Memory B cell (primary cell): Measurements from ENCODE around the gene SLC7A1.

ENCODE experiments used
- ATAC-seq: fragments of 150-1000 bp; cut with Tn5 transposase; 2 replicates; pipeline ENCODE4 v1.10.0; 2021; ENCODE audit warnings: low read depth, mild to moderate bottlenecking, moderate library complexity
- DNase-seq, 2 donors: peaks; one replicate each; pipeline ENCODE4 v3.0.0; 2022; ENCODE audit warnings: low spot score in 2 of 2
- H3K27ac Mint-ChIP-seq: one replicate; pipeline ENCODE4 v1.8.0; 2022; ENCODE audit warnings: mild to moderate bottlenecking, moderate library complexity, mixed read lengths
- H3K27me3 Mint-ChIP-seq: one replicate; pipeline ENCODE4 v1.8.0; 2022; ENCODE audit warnings: mixed read lengths
- H3K36me3 Mint-ChIP-seq: one replicate; pipeline ENCODE4 v1.8.0; 2022; ENCODE audit warnings: mild to moderate bottlenecking, mixed read lengths
- H3K4me1 Mint-ChIP-seq: one replicate; pipeline ENCODE4 v1.8.0; 2022; ENCODE audit warnings: mixed read lengths
- H3K4me3 Mint-ChIP-seq: one replicate; pipeline ENCODE4 v1.8.0; 2022; ENCODE audit warnings: mild to moderate bottlenecking, moderate library complexity, mixed read lengths
- H3K9me3 Mint-ChIP-seq: one replicate; pipeline ENCODE4 v1.8.0; 2022; ENCODE audit warnings: mixed read lengths

SLC7A1 gene

DNA sequence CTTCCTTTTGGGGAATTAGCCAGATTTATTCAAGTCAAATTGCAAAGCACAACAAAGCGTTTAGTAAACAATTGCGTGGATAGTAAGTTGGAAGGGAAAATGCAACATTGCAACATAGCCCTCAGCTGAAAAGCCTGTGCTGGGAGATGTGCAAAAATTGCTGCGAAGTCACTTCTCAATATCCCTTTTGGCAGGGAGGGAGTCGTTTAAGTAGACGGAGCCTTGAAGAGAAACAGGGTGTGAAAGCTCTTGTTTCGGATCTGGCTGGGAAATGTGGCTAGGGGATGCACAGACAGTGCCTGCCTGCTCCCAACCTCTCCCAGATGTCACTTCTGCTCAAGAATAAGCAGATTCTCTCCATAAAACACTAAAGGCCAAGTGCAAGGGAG lies 56.8 kb downstream of the SLC7A1 start:
- Mint-ChIP-seq H3K4me1 (peaks cover 15% of the 10 kb centered on the region), H3K36me3 (peaks cover 21% of the 10 kb centered on the region), H3K27ac (no peak overlapping the region), H3K4me3 (no peak overlapping the region), H3K9me3 (no peaks in the 10 kb centered on the region), H3K27me3 (no peaks in the 10 kb centered on the region)
- DNase-seq, result no peak
- ATAC-seq, result no peak

DNA sequence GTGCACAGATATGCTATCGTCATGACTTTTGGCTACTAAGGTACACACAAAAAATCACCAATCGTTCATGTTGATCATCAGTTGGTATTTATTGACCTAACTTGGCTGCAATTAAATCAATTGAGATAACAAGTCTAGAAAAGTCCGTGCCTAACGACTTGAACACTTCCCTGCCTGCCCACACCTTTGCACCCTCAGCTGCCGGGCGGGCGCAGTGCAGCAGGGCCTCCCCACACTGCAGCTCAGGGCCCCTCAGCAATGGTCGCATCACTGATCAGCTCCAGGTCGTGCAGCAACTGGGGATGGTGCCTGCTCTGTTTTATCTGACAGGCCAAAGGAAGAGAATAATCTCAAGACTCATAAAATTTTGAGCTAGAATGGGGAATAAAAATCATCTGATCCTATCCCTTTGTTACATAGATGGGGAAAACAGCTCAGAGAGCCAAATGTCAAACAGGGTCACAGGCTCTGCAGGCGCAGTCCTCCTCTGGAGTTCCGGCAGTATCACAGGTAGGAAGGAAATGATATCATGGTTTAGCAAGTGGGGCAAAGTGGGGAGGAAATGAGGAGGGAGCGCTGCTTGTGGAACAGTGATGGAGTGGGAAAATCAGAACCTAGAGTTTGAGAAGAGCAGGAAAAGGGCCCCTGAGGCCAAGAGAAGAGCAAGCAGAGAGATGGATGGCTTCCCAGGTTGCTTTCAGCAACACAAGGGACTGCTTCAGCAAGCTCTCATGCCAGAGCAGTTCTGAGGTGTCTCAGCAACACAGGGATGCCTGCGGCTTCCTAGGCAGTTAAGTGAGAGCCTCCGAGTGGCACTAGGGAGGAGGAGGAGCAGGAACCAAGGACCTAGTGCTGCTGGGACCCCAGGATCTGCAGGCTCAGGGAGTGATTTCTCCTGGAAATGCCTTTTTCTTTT lies 57.5 kb downstream of the SLC7A1 start:
- Mint-ChIP-seq H3K27me3 (no peaks in the 10 kb centered on the region), H3K4me1 (peaks cover 10% of the 10 kb centered on the region), H3K4me3 (no peak overlapping the region), H3K27ac (no peak overlapping the region), H3K9me3 (no peaks in the 10 kb centered on the region), H3K36me3 (peaks cover 23% of the 10 kb centered on the region)
- ATAC-seq, result no peak
- DNase-seq, result no peak

DNA sequence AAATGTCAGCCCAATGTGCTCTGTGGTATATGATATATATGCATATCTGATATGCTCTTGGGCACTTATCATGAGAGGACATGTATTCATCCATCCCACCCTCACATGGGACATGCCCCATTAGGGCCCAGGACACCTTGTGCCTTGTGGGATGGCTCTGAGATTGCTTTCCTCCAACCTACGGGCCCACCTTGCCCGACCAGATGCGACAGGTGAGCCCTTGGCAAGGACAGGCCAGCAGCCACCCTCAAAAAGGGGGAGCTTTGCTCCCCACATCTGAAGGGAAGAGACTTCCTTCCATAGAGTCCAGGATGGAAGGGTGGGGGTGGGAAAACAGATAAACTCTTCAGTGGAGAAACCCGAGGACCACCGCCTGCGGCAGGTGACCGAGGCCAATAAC lies 58.6 kb downstream of the SLC7A1 start:
- no peaks in the 10 kb centered on the region for H3K27me3 Mint-ChIP-seq
- DNase-seq (no peak), ATAC-seq (no peak)
- no peak overlapping the region for H3K4me3 Mint-ChIP-seq
- no peak overlapping the region for H3K27ac Mint-ChIP-seq
- H3K4me1 Mint-ChIP-seq, result peaks cover 9% of the 10 kb centered on the region
- peaks cover 31% of the 10 kb centered on the region for H3K36me3 Mint-ChIP-seq
- no peaks in the 10 kb centered on the region for H3K9me3 Mint-ChIP-seq

DNA sequence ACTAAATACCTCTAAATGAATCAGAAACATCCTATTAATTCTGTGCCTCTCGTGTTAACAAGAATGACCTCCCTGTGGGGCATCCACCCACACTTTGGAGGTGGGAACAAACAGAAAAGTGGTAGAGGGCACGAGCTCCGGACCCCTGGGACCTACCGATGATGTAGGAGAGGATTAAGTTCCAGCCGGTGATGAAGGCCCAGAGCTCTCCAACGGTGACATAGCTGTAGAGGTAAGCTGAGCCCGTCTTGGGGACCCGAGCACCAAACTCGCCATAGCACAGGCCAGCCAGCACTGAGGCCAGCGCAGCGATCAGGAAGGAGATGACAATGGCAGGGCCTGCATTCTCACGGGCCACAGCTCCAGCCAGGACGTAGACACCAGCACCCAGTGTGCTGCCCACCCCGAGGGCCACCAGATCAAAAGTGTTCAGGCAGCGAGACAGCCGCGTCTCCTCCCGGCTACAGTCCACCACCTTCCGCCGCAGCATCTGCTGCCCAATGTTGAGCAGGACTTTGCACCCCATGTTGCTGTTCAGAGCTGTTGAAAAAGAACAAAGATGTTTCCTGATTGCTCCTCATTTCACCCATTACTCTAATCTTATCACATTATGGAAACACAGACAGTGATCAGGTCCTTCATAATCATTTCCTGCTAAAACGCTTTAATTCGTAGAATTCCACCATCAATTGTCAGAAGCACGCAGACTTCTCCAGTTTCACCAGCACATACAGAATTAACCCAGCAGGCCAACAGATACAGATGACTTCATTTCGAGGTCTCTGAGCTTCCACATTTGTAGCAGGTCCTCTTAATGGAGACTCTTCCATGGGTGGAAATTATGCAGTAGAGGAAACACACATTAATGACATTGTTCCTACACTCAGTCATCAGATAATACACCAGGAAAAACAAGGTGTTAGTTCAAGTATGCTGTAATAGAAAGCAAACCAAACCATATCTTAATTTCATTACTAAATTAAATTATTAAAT lies 59.5 kb downstream of the SLC7A1 start:
- Mint-ChIP-seq H3K36me3 (peaks cover 28% of the 10 kb centered on the region), H3K4me1 (peaks cover 3% of the 10 kb centered on the region), H3K27me3 (no peaks in the 10 kb centered on the region), H3K27ac (no peak overlapping the region), H3K9me3 (no peaks in the 10 kb centered on the region), H3K4me3 (no peak overlapping the region)
- ATAC-seq (no peak), DNase-seq (no peak)

DNA sequence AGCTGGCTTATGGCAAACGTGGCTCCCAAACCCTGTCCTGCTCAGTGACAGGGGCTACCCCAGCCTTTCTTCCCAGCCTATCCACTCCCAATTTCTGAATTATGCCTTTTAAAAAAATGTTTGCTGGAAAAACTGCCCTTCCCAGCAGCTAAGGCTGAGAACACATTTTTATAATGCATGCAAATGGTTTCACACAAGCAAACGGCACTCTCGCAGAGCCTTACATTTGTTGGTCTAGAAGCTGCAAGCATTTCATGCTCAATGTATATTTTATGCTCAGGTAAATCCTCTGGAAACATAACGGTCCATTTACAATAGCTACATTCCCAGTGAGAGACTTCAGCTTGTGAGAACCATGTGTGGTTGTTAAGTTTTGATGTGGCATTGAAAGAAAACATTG lies 61.4 kb downstream of the SLC7A1 start:
- Mint-ChIP-seq H3K4me3 (no peak overlapping the region), H3K4me1 (no peaks in the 10 kb centered on the region), H3K9me3 (no peaks in the 10 kb centered on the region), H3K36me3 (peaks cover 41% of the 10 kb centered on the region), H3K27me3 (no peaks in the 10 kb centered on the region), H3K27ac (peak overlapping the region; percentile 14)
- ATAC-seq, result no peak
- no peak for DNase-seq

DNA sequence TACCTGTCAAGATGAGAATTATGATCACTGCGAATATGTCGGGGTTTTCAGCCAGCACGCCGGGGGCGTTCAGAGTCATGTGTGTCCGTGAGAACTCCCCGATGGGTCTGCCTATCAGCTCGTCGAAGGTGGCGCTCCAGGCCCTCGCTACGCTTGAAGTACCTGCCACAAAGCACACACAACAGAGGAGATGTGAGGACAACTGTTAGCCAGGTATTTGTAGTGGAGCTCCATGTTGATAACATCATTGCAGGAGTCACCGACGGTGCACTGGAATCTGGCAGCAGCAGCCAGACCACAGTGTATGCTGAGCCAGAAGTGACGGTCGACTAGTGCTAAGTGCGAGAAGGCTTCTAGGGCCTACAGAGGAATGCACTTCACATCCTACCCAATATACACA lies 62.7 kb downstream of the SLC7A1 start:
- DNase-seq (no peak), ATAC-seq (no peak)
- Mint-ChIP-seq H3K27ac (no peak overlapping the region), H3K27me3 (no peaks in the 10 kb centered on the region), H3K4me1 (no peaks in the 10 kb centered on the region), H3K36me3 (peaks cover 43% of the 10 kb centered on the region), H3K4me3 (no peak overlapping the region), H3K9me3 (no peaks in the 10 kb centered on the region)

DNA sequence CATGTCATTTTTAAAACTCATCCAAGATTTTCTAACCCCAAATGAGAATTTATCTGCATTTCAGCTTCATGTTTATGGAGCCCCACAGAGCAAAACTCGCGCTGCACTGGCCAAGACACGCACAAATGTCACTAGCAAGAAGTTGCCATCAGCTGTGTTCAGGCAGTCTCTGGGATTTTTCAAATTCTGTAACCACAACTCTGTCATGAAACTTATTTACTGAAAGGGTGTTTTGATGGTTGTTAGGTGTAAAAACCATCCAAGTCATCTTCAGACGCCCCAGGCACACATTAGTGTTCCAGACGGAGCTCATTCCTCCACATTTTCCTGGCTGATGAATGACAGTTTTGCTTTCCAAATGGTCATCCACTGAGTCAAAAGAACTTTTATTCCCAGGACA lies 63.4 kb downstream of the SLC7A1 start:
- H3K27me3 Mint-ChIP-seq, result no peaks in the 10 kb centered on the region
- no peak overlapping the region for H3K27ac Mint-ChIP-seq
- no peaks in the 10 kb centered on the region for H3K4me1 Mint-ChIP-seq
- H3K9me3 Mint-ChIP-seq, result no peaks in the 10 kb centered on the region
- DNase-seq (no peak), ATAC-seq (no peak)
- peaks cover 45% of the 10 kb centered on the region for H3K36me3 Mint-ChIP-seq
- no peak overlapping the region for H3K4me3 Mint-ChIP-seq

DNA sequence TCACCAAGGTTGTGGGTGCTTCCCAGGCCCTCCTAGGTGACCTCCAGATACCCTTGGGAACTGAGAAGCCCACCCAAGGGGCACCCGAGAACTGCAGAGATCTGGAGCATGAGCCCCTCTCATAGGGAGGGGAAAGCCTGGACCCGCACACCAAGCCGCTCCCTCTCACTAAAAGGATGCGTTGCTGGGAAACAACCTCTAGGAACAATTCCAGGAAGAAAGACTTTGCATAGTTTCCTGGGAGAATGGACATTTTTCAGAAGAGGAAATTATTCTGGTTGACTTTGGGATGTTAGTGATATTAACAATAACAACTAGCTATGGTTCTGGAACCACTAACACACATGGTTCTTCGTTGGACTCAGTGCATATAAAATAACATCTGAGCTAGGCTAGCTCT lies 64.6 kb downstream of the SLC7A1 start:
- Mint-ChIP-seq H3K4me1 (no peaks in the 10 kb centered on the region), H3K4me3 (no peak overlapping the region), H3K9me3 (no peaks in the 10 kb centered on the region), H3K27ac (no peak overlapping the region), H3K36me3 (peaks cover 43% of the 10 kb centered on the region), H3K27me3 (no peaks in the 10 kb centered on the region)
- no peak for DNase-seq
- ATAC-seq, result no peak

DNA sequence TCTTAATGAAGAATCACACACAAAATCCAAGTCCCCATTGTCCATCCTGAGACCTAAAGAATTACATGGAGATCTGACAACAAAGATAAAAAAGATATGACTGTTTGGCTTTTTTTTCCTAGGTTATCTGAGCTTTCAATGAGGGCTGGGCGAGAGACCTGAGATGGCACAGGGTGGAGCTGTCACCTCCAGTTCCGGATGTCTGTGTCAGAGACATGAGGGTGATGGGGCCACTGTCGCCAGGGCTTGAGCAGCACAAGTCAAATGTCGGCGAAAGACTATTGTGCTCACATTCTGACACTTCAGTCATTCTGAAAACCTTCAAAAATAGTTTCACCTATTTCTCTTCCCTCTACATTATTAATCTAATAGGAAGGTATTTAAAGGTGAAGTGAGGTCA lies 65.7 kb downstream of the SLC7A1 start:
- DNase-seq (no peak), ATAC-seq (no peak)
- H3K4me1 Mint-ChIP-seq, result no peaks in the 10 kb centered on the region
- H3K27ac Mint-ChIP-seq, result peak overlapping the region; percentile 16
- H3K9me3 Mint-ChIP-seq, result no peaks in the 10 kb centered on the region
- H3K36me3 Mint-ChIP-seq, result peaks cover 40% of the 10 kb centered on the region
- no peak overlapping the region for H3K4me3 Mint-ChIP-seq
- H3K27me3 Mint-ChIP-seq, result no peaks in the 10 kb centered on the region

DNA sequence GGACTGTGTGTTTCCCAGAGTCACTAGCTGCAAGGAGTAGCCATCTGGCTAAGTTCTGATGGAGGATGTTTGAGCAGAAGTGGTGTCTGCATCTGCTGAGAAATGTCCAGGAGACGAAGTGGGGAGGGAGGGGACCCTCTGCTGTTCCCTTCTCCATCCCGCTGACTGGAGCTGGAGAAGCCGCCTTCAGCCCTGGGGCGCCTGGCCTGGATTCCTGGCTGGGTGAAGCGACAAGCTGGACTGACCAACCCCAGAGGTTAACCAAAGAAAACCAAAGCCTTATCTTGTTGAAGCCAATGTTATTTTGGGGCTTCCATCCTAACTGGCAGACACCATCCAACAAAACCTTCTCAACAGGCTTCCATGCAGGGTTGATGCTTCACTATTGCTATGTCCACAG lies 67.6 kb downstream of the SLC7A1 start:
- no peak overlapping the region for H3K4me3 Mint-ChIP-seq
- H3K4me1 Mint-ChIP-seq, result no peaks in the 10 kb centered on the region
- H3K27ac Mint-ChIP-seq, result no peak overlapping the region
- no peaks in the 10 kb centered on the region for H3K27me3 Mint-ChIP-seq
- DNase-seq (no peak), ATAC-seq (no peak)
- peaks cover 34% of the 10 kb centered on the region for H3K36me3 Mint-ChIP-seq
- H3K9me3 Mint-ChIP-seq, result no peaks in the 10 kb centered on the region

DNA sequence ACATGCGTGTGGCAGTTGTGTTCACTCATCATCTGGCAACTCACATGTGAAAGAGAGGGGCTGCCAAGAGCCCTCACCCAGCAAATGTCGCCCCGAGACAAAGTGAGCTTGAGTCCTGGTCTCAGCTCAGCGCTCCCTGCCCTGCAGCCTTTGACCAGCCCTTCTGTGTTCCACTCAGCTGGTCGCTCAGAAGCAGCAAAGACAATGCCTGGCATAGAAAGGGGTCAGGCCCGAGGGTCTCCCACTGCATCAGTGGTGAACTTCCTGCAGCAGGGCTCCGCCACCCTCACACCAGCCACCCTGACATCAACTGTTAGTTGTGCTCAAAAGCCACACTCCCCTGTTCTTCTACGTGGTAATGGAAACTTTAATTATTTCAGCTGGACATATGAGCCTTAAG lies 68.0 kb downstream of the SLC7A1 start:
- Mint-ChIP-seq H3K9me3 (no peaks in the 10 kb centered on the region), H3K4me1 (no peaks in the 10 kb centered on the region), H3K27ac (no peak overlapping the region), H3K36me3 (peaks cover 30% of the 10 kb centered on the region), H3K4me3 (no peak overlapping the region), H3K27me3 (no peaks in the 10 kb centered on the region)
- ATAC-seq, result no peak
- DNase-seq, result no peak

DNA sequence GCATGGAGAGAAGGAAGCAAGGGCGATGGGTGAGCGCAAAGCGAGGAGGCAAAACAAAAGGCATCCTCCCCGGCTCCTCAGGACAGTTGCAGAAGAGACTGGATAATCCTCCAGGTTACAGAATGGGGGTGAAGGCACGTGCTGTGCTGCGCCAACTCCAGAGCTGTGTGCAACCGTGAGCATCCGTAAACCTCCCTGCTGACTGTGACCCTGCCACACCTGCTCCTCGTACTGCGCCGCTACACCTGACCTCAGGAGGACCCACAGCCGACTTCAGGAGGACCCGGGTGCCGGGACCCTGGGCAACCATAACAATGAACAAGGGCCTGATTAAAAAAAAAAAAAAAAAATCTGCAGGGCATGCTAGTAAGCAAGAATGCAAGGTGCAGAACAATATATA lies 68.7 kb downstream of the SLC7A1 start:
- ATAC-seq, result no peak
- no peak for DNase-seq
- Mint-ChIP-seq H3K36me3 (peaks cover 33% of the 10 kb centered on the region), H3K27ac (no peak overlapping the region), H3K4me3 (no peak overlapping the region), H3K4me1 (no peaks in the 10 kb centered on the region), H3K27me3 (no peaks in the 10 kb centered on the region), H3K9me3 (no peaks in the 10 kb centered on the region)

DNA sequence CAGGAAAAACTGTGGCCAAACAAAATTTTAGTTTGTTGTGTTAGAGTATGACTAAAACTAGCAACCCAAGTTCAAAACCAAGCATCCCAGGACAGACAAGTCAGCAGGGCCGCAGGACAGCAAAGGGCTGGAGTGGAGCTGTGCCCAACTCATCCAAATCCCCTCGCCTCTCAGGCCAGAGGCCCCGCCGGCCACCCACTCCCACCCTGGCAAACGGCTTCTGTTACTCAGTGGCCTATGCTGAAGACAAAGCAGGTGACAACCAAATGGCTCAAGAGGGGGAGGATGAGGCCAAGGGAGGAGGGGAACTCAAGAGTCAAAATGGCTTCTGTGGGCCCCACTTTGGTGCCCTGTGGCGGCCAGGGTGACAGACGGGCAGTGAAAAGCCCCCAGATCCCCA lies 69.7 kb downstream of the SLC7A1 start:
- no peak for ATAC-seq
- H3K27ac Mint-ChIP-seq, result no peak overlapping the region
- peaks cover 31% of the 10 kb centered on the region for H3K36me3 Mint-ChIP-seq
- H3K4me1 Mint-ChIP-seq, result no peaks in the 10 kb centered on the region
- H3K9me3 Mint-ChIP-seq, result no peaks in the 10 kb centered on the region
- H3K4me3 Mint-ChIP-seq, result no peak overlapping the region
- no peaks in the 10 kb centered on the region for H3K27me3 Mint-ChIP-seq
- DNase-seq, result no peak

DNA sequence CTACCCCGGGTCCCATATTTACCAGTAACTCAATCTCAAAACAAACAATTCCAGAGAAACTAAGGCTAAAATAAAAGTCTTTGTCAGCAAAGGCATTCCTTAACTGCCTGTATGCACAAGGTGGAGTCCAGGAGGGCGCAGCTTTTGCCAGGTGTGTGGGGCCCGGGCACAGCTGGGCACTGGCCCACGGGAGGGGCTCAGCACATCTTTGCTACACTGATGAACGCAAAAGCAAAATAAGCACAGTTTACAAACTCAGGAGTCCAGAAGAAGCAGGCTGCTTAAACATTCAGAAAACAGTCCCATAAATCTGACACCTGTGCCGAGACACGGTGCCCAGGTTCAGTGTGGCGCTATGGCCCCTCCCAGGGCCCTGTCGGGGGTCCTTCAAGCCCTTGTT lies 70.8 kb downstream of the SLC7A1 start:
- H3K27me3 Mint-ChIP-seq, result no peaks in the 10 kb centered on the region
- peaks cover 26% of the 10 kb centered on the region for H3K36me3 Mint-ChIP-seq
- DNase-seq (no peak), ATAC-seq (no peak)
- no peak overlapping the region for H3K27ac Mint-ChIP-seq
- no peaks in the 10 kb centered on the region for H3K9me3 Mint-ChIP-seq
- H3K4me3 Mint-ChIP-seq, result no peak overlapping the region
- H3K4me1 Mint-ChIP-seq, result no peaks in the 10 kb centered on the region
